Tibial nerve (tissue), 4 donors: Measurements from ENCODE around the gene NKIRAS1. TPM values are rescaled to one million over a fixed set of nuclear protein-coding genes. Genes with fewer than 3 reads are reported as not detected.

Source experiments
- DNase-seq, 2 donors: peaks; one replicate each; pipeline ENCODE4 v3.0.0-alpha.2; 2019; ENCODE audit warnings: low spot score in 2 of 2
- H3K27ac ChIP-seq, 4 donors: fragments of 200-600 bp; sonication (generic) in 3 of 4; one replicate each; pipeline ENCODE4 v1.5.1; 2017 to 2019; ENCODE audit warnings: mild to moderate bottlenecking in 1 of 4
- H3K27me3 ChIP-seq, 2 donors: fragments of 200-600 bp; sonication (generic) in 1 of 2; one replicate each; pipeline versions ENCODE4 v1.5.1 to v1.6.0; 2017 to 2019
- H3K36me3 ChIP-seq, 3 donors: fragments of 200-600 bp; sonication (generic); one replicate each; pipeline ENCODE4 v1.5.1; 2018 to 2019
- H3K4me1 ChIP-seq, 4 donors: fragments of 200-600 bp; sonication (generic) in 3 of 4; one replicate each; pipeline ENCODE4 v1.5.1; 2017 to 2019
- H3K4me3 ChIP-seq, 4 donors: fragments of 200-600 bp; sonication (generic) in 3 of 4; one replicate each; pipeline ENCODE4 v1.5.1; 2017 to 2019; ENCODE audit warnings: mild to moderate bottlenecking in 1 of 4, moderate library complexity in 1 of 4
- H3K9me3 ChIP-seq, 4 donors: fragments of 200-600 bp; sonication (generic) in 3 of 4; one replicate each; pipeline ENCODE4 v1.5.1; 2017 to 2019
- CTCF ChIP-seq, 5 experiments: fragments of 200-600 bp in 3 of 5; fragments of 450-650 bp in 2 of 5; sonication (generic) in 3 of 5; IDR thresholded peaks; one replicate each; pipeline ENCODE4 v1.5.1; 2016 to 2019; ENCODE audit warnings: antibody characterized with exemption in 5 of 5, mild to moderate bottlenecking in 3 of 5, moderate library complexity in 2 of 5
- EP300 ChIP-seq, 2 donors: sonication (generic); formaldehyde crosslinking; IDR thresholded peaks; one replicate each; pipeline ENCODE4 v1.6.1; 2017; ENCODE audit warnings: antibody characterized with exemption in 2 of 2, mild to moderate bottlenecking in 1 of 2
- POLR2A ChIP-seq, 2 donors: fragments of 450-650 bp; IDR thresholded peaks; one replicate each; pipeline ENCODE4 v1.6.1; 2017; ENCODE audit warnings: antibody characterized with exemption in 2 of 2, mild to moderate bottlenecking in 2 of 2, moderate library complexity in 2 of 2
- WGBS, 2 donors: methylation state at CpG; one replicate each; pipeline ENCODE4 v1.1.5; 2018; 5-methylcytosine and 5-hydroxymethylcytosine counted together
- total RNA-seq, 4 donors: library from RNA; depleted of rRNA; stranded (reverse); fragments of >200 nt; gene quantifications; one replicate each; pipeline ENCODE4 v1.1.0, GENCODE V29; 2016

NKIRAS1 gene
- total RNA-seq, 4 donors from 2014 or later, result 6.6 to 14.9 (median 9.3) TPM

GRCh38 chr3:23867838-23868237 is 49.0 kb downstream of the NKIRAS1 start:
- no peak overlapping the region for H3K27ac ChIP-seq
- 54% methylated on average over 1 of the region's 1 CpG for WGBS, 2 donors
- H3K4me3 ChIP-seq, result no peak overlapping the region
- peaks cover 0 to 50% (median 22%) of the 10 kb centered on the region in 4 donors for H3K4me1 ChIP-seq
- H3K36me3 ChIP-seq, result no peaks in the 10 kb centered on the region
- no peaks in the 10 kb centered on the region for H3K9me3 ChIP-seq
- H3K27me3 ChIP-seq, result no peaks in the 10 kb centered on the region
- TF ChIP-seq EP300 (IDR thresholded peaks at IDR 0.05), result no peak
- TF ChIP-seq CTCF (IDR thresholded peaks at IDR 0.05), result no peak
- TF ChIP-seq POLR2A (IDR thresholded peaks at IDR 0.05), result no peak
- no peak for DNase-seq

DNA sequence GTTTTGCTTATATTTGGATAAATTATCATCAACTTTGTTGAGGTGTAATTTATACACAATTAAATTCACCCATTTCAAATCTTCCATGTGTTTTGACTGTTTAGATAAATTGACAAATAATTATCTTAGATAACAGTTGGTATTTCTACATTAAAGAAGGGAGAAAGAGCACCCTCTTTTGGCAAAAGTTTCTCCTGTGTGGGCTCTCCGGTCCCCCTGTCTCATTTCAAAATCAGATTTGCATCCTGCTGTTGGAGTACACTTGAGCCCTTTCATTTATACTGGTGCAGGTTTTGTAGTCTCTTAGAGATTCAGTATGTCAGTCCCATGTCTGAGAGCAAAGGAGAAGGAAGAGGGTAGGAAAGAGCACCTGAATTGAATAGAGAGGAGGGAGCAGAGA is 49.4 kb downstream of the NKIRAS1 start:
- no peak overlapping the region for H3K27ac ChIP-seq
- WGBS, 2 donors, result 55 to 68% methylated on average over 1 of the region's 1 CpG
- no peak for TF ChIP-seq CTCF (IDR thresholded peaks at IDR 0.05)
- no peak for TF ChIP-seq POLR2A (IDR thresholded peaks at IDR 0.05)
- no peak for TF ChIP-seq EP300 (IDR thresholded peaks at IDR 0.05)
- H3K4me3 ChIP-seq, result no peak overlapping the region
- no peaks in the 10 kb centered on the region for H3K27me3 ChIP-seq
- H3K9me3 ChIP-seq, result no peaks in the 10 kb centered on the region
- no peak for DNase-seq
- H3K4me1 ChIP-seq, result peaks cover 0 to 50% (median 22%) of the 10 kb centered on the region in 4 donors
- H3K36me3 ChIP-seq, result no peaks in the 10 kb centered on the region

DNA sequence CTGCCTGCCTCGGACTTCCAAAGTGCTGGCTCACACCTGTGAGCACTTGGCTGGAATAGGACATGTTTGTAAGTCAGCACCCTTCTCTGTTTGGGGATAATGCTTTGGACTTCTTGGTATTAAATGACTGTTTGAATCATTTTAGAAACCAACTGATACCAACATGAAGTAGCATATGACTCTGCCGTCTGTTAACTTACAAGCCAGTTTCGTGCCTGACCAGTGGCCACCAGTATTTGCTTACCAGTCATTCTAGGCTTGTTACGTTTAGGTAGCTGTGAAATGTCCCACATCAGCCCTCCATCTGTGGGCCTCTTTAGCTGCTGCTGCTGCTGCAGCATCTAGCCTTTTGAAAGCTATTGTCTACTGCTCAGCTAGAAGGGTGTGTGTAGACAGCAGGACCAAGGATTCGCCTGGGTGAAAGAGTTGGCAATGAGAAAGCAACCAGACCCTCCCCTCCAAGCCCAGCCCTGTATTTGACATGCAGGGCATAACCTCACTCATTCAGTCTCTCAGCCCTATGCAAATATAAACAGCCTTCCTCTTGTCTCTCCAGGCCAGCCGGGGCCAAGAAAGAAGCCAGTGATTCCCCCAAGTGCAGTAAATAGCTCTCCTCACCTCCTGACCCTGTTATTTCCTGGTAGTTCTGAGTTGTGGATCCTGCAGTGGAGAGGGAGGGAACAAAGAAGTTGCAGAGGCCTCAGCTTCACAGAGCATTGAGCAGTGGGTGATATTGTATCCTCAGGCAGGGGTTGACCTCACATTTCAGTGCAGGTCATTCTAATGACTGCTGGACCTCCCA is 51.0 kb downstream of the NKIRAS1 start:
- Histone ChIP-seq H3K4me3 (no peak overlapping the region), H3K9me3 (no peaks in the 10 kb centered on the region), H3K27ac (peak overlapping the region in 3 of 4 donors; percentile 12 to 42 (median 22)), H3K4me1 (peaks cover 0 to 59% (median 22%) of the 10 kb centered on the region in 4 donors), H3K27me3 (no peaks in the 10 kb centered on the region), H3K36me3 (peaks cover 0 to 6% (median 0%) of the 10 kb centered on the region in 3 donors)
- TF ChIP-seq CTCF (IDR thresholded peaks at IDR 0.05) (no peak), EP300 (IDR thresholded peaks at IDR 0.05) (peak in 1 of 2 donors; percentile 27), POLR2A (IDR thresholded peaks at IDR 0.05) (no peak)
- WGBS, 2 donors, result 39 to 47% methylated on average over 6 of the region's 6 CpGs
- DNase-seq, result no peak

GRCh38 chr3:23864931-23865330 is 51.9 kb downstream of the NKIRAS1 start:
- H3K27me3 ChIP-seq, result no peaks in the 10 kb centered on the region
- H3K4me3 ChIP-seq, result no peak overlapping the region
- 63 to 67% methylated on average over 1 of the region's 1 CpG for WGBS, 2 donors
- TF ChIP-seq EP300 (IDR thresholded peaks at IDR 0.05) (no peak), CTCF (IDR thresholded peaks at IDR 0.05) (no peak), POLR2A (IDR thresholded peaks at IDR 0.05) (no peak)
- peak overlapping the region in 3 of 4 donors; percentile 12 to 42 (median 22) for H3K27ac ChIP-seq
- H3K36me3 ChIP-seq, result peaks cover 0 to 6% (median 0%) of the 10 kb centered on the region in 3 donors
- no peaks in the 10 kb centered on the region for H3K9me3 ChIP-seq
- H3K4me1 ChIP-seq, result peaks cover 0 to 61% (median 21%) of the 10 kb centered on the region in 4 donors
- no peak for DNase-seq

DNA sequence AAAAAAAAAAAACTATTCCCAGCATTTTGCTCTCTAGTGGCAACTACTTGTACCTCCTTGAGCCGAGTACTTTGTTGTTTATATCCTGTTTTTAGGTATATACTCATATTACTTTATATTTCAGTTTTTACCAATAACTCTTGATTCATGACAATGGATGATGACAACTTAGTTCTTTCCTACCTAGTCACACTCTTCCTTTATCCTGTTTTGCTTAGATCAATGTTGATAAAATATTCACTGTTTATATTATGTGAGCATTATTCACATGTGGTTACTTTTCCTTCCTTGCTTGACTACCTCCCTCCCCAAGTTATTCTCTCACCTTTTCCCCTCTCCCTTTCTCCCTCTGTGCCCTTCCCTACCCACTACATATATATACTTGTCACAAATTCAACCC is 53.7 kb downstream of the NKIRAS1 start:
- Histone ChIP-seq H3K36me3 (peaks cover 0 to 6% (median 0%) of the 10 kb centered on the region in 3 donors), H3K4me1 (peaks cover 0 to 71% (median 25%) of the 10 kb centered on the region in 4 donors), H3K27ac (no peak overlapping the region), H3K4me3 (no peak overlapping the region), H3K27me3 (no peaks in the 10 kb centered on the region), H3K9me3 (no peaks in the 10 kb centered on the region)
- TF ChIP-seq CTCF (IDR thresholded peaks at IDR 0.05) (no peak), EP300 (IDR thresholded peaks at IDR 0.05) (no peak), POLR2A (IDR thresholded peaks at IDR 0.05) (no peak)
- WGBS, 2 donors, result 80 to 91% methylated on average over 1 of the region's 1 CpG
- no peak for DNase-seq
